Vagina (tissue), 2 donors: ENCODE measurements around the gene LEKR1.

ENCODE experiments used
- POLR2A ChIP-seq, 2 donors: fragments of 450-650 bp; IDR thresholded peaks; one replicate each; pipeline ENCODE4 v1.6.1; 2017; ENCODE audit warnings: antibody characterized with exemption in 2 of 2, mild to moderate bottlenecking in 2 of 2, moderate library complexity in 2 of 2
- TF ChIP-seq, protein P1 (sequence below), 3 experiments: fragments of 450-650 bp in 2 of 3; fragments of 200-600 bp in 1 of 3; sonication (generic) in 1 of 3; IDR thresholded peaks; one replicate each; pipeline ENCODE4 v1.5.1; 2017 to 2019; ENCODE audit warnings: antibody characterized with exemption in 3 of 3, mild to moderate bottlenecking in 2 of 3, moderate library complexity in 2 of 3

DNA sequence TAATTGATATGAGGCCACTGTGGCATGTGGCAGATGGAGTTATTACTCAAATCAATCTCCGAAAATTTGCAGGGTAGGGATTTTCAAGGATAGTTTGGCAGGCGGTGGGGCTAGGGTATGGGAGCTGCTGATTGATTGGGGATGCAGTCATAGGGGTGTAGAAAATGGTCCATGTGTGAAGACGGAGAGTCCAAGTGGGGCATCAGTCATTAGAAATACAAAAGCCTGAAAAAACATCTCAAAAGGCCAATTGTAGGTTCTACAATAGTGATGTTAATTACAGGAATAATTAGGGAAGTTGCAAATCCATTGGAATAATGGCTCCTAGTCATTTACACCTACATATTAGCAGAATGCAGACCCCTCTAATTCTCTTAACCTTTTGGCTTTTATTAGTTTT is 4.9 kb downstream of the LEKR1 start:
- TF ChIP-seq, protein P1, sequence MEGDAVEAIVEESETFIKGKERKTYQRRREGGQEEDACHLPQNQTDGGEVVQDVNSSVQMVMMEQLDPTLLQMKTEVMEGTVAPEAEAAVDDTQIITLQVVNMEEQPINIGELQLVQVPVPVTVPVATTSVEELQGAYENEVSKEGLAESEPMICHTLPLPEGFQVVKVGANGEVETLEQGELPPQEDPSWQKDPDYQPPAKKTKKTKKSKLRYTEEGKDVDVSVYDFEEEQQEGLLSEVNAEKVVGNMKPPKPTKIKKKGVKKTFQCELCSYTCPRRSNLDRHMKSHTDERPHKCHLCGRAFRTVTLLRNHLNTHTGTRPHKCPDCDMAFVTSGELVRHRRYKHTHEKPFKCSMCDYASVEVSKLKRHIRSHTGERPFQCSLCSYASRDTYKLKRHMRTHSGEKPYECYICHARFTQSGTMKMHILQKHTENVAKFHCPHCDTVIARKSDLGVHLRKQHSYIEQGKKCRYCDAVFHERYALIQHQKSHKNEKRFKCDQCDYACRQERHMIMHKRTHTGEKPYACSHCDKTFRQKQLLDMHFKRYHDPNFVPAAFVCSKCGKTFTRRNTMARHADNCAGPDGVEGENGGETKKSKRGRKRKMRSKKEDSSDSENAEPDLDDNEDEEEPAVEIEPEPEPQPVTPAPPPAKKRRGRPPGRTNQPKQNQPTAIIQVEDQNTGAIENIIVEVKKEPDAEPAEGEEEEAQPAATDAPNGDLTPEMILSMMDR (IDR thresholded peaks at IDR 0.05): no peak
- no peak for TF ChIP-seq POLR2A (IDR thresholded peaks at IDR 0.05)
